Renal cortical epithelial cell (primary cell): ENCODE data around the gene SPNS2. TPM values are rescaled to one million over a fixed set of nuclear protein-coding genes. Genes with fewer than 3 reads are reported as not detected.

Experiments
- DNase-seq: peaks from one replicate; pipeline ENCODE4 v3.0.0-alpha.2; 2011; ENCODE audit warnings: low read depth
- total RNA-seq: library from RNA; depleted of rRNA; stranded (reverse); fragments of >200 nt; gene quantifications from 2 replicates; pipeline ENCODE4 v1.2.3, GENCODE V29; 2014

SPNS2 gene
- total RNA-seq, 1 donor from 2014 or later, result 225 TPM

DNA sequence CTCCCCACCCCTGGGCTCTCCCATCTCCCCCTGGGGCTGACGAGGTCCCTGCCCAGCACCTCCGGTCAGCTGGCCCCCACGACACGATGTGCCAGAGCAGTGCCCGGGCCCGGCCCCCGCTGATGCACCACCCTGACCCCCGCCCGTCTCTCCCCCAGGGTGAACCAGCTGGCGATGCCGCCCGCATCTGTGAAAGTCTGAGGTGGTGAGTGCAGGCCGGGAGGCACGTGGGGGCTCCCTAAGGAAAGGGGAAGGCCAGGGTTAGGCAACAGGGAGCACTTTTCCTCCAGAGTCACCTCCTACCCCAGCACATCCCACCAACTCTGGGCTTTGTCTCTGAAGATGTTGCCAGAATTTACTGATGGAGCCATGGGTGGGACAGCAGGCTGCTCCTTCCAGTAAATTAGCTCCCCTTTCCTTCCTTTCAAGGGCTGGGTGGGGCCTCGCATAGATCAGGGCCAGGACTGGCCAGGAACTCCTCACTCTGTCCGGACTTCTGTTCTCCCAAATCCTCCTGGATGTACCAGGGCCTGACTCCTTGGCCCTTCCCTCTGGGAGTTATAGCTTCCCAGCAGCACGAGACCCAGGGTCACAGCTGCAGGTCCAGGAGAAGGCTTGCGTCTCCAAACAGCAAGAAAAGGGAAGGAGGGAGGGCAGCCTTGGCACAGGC, 38.2 kb downstream of the SPNS2 start:
- DNase-seq, result no peak

DNA sequence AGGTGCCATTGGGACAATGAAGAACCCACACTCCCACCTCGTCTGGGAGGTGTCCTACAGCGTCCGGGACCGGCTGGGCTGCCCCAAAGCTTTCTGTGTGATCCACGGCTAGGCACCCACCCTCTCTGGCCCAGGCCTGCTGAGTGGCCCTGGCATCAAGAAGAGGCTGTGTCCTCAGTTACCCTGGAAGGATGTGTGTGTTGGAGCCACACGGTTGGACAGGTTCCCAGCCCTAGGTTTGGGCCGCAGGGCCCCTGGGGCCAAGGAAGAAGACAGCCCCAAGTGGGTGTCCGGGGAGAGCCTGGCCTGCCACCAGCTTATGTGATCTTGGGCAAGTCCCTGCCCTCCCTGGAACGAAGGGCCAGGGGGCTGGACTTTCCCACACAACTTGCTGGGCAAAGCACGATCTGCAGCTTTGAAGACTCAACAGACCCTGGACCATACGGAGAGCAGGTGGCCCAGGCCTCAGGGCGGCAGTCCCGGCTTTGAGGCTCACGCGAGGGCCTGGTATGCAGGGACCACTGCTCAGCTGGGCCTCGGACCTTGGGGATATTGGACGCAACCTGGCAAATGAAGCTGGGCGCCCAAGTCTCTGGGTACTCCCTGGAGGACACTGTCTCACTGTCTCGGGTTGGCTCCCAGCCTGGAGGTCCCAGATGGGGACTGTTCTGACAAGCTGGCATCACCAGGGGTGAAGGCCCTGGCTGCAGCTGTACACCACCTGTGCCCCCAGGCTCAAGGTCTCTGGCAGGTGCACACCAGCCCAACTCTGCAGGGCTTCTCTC, 39.0 kb downstream of the SPNS2 start:
- no peak for DNase-seq

DNA sequence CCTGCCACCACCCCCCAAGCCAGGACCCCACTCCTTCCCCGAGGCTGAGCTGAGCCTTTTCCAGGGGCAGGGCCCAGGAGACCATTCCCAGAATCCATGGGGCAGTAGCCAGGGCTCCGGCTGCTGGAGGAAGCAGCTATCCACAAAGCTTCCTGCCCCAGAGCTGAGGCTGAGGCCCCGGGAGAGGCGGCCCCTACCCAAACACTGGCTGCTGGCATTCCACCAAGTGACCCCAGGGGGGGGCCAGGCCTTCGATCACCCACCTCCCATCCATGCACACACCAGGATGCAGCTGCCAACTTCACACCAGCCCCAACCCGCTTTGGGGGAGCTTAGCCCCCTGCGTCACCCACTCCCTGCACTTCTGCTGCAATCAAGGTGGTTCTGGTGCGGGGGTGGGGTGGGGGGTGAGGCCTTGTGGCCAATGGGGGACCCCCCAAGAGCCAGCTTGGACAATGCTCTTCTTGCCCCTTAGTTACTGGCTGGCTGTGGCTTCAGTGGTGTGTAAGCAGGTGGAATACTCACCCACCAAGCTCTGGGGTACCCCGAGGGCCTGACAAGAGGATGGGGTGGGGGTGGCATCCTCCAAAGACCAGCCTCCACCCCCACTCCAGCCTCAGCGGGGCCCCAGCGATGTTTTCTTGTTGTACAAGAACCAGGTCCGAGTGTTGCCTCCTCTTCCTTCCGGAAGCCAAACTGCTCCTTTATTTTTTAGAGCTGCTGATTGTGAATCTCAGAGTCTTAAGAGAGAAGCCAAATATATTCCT, 39.7 kb downstream of the SPNS2 start:
- DNase-seq, result no peak

DNA sequence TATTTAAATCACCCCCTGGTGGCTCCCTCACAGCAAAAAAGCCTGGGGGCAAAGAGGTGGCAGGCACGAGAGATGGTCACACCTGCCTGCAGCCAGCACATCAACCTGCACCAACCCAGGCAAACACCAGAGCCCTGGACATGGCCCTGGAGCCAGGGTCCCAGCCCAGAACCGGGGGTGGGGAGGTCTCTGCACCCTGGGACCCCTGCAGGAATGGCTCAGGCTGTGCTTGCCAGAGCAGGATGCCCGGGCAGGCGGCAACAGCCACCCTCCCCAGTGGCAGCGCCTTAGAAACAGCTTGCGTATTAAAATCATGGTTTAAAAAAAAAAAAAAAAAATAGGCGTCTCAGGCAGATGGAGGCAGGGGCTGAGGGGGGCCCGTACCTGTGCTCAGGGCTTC, 40.3 kb downstream of the SPNS2 start:
- no peak for DNase-seq

DNA sequence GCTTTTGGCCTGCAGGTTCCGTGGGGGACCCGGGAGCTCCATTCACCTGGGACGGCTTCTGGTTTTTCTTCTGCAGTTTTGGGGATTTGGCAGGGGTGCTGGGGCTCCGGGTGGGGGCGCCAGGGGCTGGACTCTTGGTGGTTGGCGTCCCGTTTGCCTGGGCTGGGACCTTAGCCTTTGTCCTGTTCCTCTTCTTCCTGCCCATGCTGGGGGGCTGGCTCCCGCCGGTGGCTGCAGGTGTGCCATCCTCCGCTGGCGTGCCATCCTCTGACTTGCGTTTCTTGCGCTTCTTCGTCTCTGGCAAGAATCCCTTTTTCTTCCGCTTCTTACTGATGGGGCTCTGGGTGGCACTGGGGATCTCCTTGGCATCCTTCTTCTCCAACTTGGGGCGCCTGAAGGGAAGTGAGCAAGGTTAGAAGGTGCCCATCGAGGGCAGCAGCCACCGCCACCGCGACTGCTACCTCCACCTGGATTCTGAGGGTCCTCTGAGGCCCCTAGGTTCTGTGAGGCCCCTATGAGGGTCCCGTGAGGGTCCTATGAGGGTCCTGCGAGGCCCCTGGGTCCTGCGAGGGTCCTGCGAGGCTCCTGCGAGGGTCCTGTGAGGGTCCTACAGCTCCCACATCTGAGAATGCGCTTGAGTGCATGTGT, 41.0 kb downstream of the SPNS2 start:
- no peak for DNase-seq

DNA sequence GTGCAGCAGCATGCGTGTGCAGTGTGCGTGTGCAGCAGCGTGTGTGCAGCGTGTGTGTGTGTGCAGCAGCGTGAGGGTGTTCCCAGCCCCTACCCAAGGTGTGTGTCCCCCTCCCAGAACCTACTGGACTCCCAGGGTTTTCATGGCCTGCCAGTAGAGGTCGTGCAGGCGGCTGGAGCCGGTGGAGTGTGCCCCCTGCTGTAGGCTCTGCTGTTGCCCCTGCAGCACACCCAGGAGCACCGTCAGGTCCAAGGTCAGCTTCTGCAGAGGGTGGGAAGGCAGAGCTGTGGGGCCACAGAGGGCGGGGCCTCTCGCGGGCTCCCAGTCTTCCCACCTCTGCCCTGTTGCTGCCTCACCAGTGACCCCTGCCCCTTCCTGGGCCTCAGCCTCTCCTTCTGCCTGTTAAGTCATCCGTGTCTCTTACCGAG, 41.6 kb downstream of the SPNS2 start:
- no peak for DNase-seq

DNA sequence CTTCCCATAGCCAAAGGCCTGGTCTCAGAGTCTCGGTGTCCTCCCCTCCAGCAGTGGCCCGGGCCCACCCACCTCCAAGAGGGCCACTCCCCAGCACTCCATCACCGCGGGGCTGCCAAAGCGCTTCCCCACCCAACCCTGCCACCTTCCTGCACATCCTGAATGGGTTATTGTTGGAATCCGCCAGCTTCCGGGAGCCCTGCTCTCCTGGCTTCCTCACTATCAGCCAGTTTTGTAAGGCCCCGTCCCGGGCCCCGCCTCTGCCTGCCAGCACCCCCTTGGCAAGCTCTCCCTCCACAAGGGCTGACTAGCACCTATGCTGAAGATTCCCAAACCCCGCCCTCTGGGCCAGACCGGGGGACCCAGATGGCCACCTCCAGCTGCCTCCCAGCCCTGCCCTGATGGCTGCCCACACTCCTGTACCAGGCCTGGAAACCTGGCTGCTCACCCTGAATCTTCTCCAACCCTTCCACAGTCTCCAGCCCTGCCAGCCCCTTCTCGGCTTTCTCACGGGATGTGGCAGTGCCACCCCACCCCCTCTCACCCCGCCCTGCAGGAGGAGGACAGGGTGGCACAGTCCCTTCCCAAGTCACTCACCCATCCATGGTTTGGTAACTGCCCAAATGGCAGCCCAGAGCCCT, 42.1 kb downstream of the SPNS2 start:
- DNase-seq, result no peak

DNA sequence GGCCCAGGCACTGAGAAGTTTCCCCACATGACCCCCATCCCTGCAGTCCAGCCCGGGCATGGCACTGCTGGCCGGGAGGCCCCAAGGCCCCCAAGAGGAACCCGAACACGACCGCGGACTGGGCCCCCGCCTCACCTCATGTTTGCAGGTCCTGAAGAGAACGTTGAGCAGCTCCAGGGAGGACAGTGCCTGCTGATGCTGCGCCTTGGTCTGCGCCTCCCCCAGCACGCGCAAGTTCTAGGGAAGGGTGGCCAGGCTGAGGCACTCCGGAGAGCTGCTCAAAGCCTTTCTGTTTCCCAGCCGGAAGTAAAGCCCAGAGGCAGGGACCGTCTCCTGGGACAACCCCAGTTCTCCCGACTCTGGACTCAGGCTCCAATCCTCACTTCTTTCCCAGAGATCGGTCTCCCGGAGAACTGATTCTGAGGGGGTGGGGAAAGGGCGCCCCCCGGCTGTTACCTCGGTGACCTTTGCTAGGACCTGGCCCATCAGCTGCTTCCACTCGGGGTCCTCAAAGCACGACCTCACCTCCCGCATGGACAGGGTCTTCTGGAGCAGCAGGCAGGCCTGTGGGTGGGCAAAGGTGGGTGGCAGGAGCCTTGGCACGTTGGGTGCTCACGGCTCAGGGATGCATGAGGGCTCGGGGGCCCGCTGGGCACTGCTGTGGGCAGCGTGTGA, 42.8 kb downstream of the SPNS2 start:
- no peak for DNase-seq

DNA sequence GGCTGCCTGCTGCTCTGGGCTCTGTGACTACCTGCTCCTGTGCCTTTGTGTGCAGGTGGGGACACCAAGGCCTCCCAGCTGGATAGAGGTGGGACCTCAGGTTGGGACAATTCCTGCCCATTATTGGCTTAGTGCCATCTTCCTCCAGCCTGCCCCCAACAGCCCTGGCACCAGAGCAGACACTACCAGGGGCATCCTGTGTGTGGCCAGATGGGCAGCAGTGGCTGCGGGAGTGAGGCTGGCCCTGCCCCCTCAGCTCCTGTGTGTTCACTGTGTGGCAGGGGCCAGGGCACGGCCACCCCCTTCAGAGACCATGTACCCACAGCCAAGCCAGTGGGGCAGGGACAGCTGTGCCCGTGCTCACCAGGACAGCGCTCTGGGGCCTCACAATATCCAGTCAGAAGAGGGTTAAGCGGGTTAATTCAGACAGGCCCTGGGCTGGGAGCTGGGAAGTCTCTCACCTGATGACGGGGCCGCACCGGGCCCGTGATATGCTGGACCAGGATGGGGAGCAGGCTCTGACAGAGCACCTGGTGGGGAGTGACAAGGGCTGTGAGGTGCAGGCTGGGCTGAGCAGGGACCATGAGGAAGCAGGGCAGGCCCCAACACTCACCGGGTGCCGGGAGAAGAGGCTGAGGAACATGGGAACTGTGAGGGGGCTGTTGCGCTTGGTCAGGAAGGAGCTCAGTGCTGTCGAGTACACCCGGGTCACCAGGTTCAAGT, 43.5 kb downstream of the SPNS2 start:
- DNase-seq, result no peak

DNA sequence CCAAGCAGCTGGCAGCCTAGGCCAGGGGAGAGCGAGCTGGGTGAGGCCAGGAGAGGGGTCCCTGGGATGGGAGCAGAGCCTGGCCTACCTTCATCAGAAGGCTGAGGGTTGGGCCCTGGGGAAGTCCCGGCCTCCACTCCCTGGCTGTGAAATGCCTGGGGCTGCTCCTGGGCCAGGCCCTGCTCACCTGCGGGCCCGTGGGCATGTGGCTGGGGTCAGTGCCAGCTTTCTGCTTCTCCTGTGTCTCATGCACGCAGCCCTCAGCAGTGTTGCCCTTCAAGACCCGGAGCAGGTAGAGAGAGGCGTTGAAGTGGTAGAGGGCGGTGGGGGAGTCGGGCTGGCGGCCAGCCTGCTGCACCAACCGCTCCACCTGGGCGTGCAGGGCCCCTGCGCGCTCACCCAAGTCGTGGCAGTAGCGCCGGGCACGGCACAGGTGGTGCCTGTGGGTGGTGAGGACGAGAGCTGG, 44.1 kb downstream of the SPNS2 start:
- DNase-seq, result no peak

DNA sequence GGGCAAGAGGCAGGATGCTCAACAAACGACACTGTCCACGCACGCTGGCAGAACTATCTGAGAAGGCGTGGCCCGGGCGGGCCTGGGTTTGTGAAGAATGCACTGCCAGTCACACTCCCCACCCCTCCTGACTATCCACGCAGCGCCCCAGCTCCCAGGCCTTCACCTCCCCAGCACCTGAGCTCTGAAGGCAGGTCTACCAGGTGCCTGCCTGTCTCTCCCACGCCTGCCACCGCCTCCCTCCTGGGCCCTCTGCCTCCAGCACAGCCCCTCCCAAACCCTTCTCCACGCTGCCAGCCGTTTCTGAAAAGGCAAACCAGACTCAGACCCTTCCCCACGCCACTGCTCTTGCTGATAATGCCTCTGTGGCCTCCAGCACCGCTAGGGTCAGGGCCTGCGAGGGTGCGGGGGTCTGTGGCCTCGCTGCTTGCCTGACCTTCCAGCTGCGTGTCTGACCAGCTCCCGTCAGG, 44.9 kb downstream of the SPNS2 start:
- no peak for DNase-seq

DNA sequence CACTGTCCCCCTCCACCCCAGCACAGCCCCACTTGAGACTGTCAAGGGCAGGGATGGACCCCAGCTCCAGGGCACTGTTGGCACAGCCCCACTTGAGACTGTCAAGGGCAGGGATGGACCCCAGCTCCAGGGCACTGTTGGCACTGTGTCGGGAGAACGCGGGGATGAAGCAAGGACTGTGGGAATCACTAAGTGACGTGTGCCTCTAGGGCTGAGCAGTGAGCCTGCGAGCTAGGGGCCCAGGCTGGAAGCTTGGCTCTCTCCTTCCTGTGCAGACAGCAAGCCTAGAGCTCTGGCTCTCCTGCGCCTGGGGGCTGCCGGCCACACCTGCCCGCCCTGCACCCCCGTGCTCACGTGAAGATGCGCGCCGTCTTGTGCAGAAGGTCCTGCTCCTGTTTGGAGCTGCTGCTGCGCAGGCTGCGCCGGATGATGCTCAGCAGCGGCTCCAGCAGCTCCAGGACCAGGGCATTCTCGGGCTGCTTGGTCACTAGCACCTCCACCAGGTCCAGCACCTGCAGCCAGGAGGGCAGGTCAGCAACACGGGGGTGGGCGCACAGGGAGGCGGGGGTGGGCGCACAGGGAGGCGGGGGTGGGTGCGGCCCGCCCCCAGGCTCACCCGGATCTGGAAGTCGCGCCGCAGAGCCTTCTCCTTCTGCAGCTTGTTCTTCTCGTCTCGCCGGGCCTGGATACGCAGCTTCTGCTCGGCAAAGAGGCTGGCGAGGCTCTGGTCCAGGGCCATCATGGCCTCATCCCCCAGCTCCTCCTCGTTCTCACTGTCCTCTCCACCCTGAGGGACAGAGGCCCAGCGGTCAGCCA, 45.7 kb downstream of the SPNS2 start:
- no peak for DNase-seq

DNA sequence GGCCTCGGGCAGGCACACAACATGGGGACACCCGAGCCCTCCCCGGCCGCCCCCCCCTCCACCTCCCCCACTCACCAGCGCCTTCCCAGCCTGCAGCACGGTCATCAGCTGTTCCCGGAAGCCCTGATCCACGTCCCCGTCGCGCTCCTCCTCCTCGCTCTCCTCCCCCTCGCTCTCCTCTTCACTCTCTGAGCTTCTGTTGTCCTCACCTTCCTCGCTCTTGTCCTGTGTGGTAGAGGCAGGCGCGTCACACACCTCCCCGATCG, 46.2 kb downstream of the SPNS2 start:
- DNase-seq, result no peak

DNA sequence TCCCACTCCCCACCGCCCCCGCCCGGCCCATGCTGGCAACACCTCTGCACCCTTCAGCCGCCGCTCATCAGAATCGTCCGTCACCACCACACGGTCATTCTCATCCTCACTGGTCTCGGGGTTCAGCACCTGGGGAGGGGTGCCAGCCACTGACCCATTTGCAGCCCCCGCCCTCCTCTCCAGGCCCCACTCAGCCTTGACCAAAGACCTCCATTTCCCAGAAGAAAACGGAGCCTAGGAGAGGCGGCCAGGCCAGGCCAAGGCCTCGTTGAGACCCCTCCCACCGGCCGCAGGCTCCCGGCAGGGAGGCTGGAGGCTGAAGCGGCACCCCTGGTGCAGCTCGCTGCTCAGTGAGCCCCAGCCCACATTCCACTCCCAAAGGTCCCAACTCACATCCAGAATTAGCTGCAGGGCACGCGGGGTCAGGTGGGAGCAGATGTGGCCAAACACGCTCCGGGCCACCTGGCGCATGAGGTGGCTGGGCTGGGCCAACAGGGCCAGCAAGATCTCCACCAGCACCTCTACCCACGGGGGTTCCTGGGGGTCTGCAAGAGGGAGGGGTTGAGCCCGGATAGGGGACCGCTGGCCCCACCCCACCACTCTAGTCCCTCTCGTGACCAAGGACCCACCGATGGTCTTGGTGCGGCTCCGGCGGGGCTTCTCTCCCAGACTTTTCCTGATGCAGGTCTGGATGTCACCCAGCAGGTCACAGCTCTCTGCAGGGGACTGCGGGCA, 46.7 kb downstream of the SPNS2 start:
- DNase-seq, result no peak

DNA sequence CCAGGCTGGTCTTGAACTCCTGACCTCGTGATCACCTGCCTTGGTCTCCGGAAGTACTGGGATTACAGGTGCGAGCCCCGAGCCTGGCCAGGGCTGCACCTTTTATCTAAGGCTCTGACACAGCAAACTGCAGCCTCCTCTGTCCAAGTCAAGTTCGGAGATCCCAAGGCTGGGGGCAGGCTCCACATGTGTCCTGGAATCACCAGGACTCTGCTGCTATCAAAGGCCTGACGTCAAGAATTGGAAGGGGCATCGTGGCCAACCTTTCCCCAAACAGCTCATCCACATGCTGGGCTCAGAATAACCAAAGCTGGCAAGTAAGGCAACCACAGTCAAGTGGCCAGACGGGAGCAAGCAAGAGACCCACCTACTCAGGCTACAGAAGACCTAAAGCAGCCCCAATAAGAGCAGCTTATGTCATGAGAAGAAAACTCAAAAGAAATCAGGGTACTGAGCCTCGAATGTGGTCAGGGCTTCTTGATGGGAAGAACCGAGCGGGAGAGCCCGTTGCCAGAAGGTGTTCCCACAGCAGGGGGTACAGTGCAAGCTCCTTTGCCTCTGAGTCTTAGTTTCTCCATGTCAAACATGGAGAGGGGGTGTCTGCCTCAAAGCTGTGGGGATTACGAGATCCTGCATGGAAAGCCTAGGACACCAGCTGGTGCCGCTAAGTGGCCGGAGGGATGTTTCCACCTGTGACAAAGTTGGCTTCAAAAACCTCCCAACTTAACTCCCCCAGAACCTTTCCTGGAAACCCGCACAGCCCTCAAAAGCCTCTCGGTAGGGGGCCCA, 48.6 kb downstream of the SPNS2 start:
- DNase-seq, result no peak

DNA sequence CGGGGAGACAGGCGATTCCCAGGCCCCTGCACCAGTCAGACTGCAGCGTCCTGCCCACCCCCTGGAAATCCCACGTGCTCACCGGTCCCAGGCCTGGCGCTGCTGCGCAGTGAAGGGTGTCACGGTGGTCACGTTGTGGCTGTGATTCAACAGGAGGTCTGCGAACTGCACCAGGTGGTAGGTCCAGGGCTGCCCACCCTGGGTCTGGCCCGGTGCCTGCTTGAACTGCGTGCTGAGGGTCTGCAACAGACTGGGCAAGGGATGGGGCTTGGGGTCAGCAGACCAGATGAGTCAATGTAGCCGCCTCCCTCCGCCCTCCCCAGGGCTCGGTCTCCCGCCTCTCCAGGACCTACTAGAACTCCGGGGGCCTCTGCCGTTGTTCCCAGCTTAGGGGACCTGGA, 49.4 kb downstream of the SPNS2 start:
- no peak for DNase-seq

DNA sequence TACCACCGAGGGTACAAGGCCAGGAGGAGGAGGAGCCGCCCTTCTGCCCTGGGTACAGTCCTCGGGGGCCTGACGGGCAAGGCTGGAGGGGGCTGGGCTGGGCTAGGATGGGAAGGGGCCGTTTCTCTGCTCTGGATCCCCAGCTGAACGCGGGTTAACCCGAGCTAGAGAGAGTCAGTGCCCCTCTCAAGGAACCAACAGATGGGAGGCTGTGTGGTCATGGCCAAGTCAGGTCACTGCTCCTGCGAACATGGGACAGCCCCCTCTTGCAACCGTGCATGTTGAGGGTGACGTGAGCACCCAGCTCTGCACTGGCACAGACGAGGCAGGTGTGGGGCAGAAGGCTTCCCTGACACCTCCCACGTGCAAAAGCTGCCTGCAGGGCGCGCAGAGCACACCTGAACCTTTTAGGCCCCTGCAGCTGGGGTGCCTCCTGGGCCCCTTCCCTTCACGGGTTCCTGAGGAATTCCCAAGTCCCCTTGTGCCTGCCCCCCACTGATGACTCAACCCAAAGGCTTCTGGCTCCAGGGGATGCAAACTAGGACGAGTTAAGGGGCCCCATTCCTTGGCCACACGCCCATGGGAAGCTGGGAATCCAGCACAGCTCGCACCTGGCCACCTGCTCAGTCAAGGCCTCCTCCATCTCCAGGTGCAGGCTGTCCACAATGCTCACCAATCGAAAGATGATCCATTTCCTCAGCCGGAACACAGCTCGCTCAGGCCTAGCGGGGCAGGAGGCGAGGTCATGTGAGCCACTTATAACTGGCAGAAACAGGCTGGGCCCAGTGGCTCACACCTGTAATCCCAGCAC, 50.2 kb downstream of the SPNS2 start:
- DNase-seq, result peak; percentile 21
